Activated T-helper 17 cell treated with anti-CD3 and anti-CD28 coated beads, Interleukin-2, amount 50 U/mL, for 72 hours (primary cell): ENCODE results near the gene SLC47A2. TPM values are rescaled to one million over a fixed set of nuclear protein-coding genes. Genes with fewer than 3 reads are reported as not detected.

Experiments
- ATAC-seq: fragments of 150-1000 bp; cut with Tn5 transposase; replicated peaks from 2 replicates; pipeline ENCODE4 v1.10.0; 2021; ENCODE audit warnings: mild to moderate bottlenecking, moderate library complexity
- H3K27ac Mint-ChIP-seq: one replicate; pipeline ENCODE4 v1.8.0; 2022; ENCODE audit warnings: mixed read lengths
- H3K27me3 Mint-ChIP-seq: one replicate; pipeline ENCODE4 v1.8.0; 2022; ENCODE audit warnings: mixed read lengths
- H3K36me3 Mint-ChIP-seq: one replicate; pipeline ENCODE4 v1.8.0; 2022; ENCODE audit warnings: low read depth, mild to moderate bottlenecking, mixed read lengths
- H3K4me1 Mint-ChIP-seq: one replicate; pipeline ENCODE4 v1.8.0; 2022; ENCODE audit warnings: mixed read lengths
- H3K4me3 Mint-ChIP-seq: one replicate; pipeline ENCODE4 v1.8.0; 2022; ENCODE audit warnings: mild to moderate bottlenecking, mixed read lengths
- H3K9me3 Mint-ChIP-seq: one replicate; pipeline ENCODE4 v1.8.0; 2022; ENCODE audit warnings: mixed read lengths
- total RNA-seq, 2 donors: library from RNA; stranded (reverse); gene quantifications; one replicate each; pipeline ENCODE4 v1.2.3, GENCODE V29; 2022

SLC47A2 gene
- total RNA-seq, 2 donors from 2014 or later = not detected

DNA sequence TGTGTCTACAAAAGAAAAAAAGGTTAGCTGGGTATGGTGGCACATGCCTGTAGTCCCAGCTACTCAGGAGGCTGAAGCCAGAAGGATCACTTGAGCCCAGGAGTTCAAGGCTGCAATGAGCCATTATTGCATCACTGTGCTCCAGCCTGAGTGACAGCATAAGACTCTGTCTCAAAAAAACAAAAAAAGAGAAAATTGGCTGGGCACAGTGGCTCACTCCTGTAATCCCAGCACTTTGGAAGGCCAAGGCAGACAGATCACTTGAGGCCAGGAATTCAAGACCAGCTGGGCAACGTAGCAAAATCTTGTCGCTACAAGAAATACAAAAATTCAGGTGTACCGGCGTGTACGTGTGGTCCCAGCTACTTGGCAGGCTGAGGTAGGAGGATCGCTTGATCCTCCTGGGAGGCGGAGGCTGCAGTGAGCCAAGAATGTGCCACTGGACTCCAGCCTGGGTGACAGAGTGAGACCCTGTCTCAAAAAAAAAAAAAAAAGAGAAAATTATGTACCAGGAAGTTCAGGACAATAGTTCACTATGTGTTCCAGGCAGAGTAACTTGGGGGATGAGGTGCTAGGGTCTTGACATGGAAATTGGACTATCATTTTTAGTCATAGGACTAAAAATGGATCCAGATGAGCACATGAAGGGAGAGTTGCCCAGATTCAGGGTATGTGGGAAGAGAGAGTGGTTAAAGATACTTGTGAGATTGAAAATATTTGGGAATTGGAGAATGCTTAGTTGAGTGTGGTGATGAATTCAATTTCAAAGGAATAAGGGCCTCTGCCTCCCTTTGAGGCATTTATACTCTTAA, 56.8 kb downstream of the SLC47A2 start:
- Mint-ChIP-seq H3K4me3 (no peak overlapping the region), H3K4me1 (peaks cover 6% of the 10 kb centered on the region), H3K27ac (no peak overlapping the region), H3K27me3 (no peaks in the 10 kb centered on the region), H3K36me3 (peaks cover 46% of the 10 kb centered on the region), H3K9me3 (no peaks in the 10 kb centered on the region)
- ATAC-seq = no peak

DNA sequence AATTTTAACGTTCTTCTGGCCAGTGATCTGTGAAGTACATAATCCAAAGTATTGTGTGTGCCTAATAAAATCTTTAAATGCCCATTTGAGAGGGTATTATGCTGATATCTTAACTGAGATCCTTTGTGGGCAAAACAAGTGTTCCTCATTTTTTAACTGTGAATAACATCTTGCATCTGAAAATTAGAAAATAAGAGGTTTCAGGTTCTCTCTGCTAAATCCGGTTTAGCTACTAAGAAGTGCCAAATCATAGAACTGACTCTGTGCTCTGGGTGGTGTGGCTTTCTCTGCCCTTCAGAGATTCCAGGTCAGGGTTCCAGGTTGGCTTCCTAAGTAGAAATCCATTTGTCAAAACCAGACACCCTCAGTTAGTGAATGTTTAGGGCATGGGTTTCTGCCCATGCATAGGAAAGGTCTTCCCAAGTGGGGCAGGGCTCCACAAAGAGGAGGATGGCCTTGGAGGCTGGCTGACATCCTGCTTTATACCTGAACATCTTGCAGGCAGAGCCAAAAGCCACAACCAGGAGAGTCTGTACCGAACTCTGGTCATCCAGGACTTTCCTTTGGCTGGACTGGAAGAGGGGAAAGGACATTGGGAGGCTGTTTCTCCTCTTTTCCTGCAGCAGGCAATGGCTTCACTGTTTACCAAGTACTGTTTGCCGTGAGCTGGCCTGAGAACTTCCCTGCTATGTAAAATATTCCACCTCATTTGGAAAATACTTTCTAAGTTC, 59.4 kb downstream of the SLC47A2 start:
- Mint-ChIP-seq H3K4me1 (peaks cover 6% of the 10 kb centered on the region), H3K4me3 (no peak overlapping the region), H3K36me3 (peaks cover 50% of the 10 kb centered on the region)

DNA sequence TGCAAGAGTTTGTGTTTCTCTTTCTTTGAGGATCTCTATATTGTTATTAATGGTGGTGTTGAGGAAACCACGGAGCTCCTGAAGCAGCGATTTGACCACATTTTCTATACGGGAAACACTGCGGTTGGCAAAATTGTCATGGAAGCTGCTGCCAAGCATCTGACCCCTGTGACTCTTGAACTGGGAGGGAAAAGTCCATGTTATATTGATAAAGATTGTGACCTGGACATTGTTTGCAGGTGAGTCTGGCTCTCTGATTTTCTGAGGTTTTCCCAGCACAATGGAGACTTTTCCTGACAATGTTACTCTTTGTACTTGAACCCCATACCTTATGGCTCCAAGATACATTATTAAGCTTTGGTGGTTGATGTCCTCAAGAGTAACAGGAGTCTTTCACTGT, 60.0 kb downstream of the SLC47A2 start:
- Mint-ChIP-seq H3K4me3 (no peak overlapping the region), H3K27ac (no peak overlapping the region), H3K9me3 (no peaks in the 10 kb centered on the region), H3K4me1 (peaks cover 6% of the 10 kb centered on the region), H3K27me3 (no peaks in the 10 kb centered on the region), H3K36me3 (peaks cover 54% of the 10 kb centered on the region)
- ATAC-seq = no peak

More for the DNA sequence above, 59.4 kb downstream of the SLC47A2 start:
- no peak for ATAC-seq
- H3K9me3 Mint-ChIP-seq = no peaks in the 10 kb centered on the region
- no peak overlapping the region for H3K27ac Mint-ChIP-seq
- H3K27me3 Mint-ChIP-seq = no peaks in the 10 kb centered on the region

GRCh38 chr17:19654896-19655295, 61.5 kb downstream of the SLC47A2 start:
- no peak for ATAC-seq
- Mint-ChIP-seq H3K4me1 (peaks cover 6% of the 10 kb centered on the region), H3K27ac (no peak overlapping the region), H3K36me3 (peaks cover 47% of the 10 kb centered on the region), H3K9me3 (no peaks in the 10 kb centered on the region), H3K4me3 (no peak overlapping the region), H3K27me3 (no peaks in the 10 kb centered on the region)

DNA sequence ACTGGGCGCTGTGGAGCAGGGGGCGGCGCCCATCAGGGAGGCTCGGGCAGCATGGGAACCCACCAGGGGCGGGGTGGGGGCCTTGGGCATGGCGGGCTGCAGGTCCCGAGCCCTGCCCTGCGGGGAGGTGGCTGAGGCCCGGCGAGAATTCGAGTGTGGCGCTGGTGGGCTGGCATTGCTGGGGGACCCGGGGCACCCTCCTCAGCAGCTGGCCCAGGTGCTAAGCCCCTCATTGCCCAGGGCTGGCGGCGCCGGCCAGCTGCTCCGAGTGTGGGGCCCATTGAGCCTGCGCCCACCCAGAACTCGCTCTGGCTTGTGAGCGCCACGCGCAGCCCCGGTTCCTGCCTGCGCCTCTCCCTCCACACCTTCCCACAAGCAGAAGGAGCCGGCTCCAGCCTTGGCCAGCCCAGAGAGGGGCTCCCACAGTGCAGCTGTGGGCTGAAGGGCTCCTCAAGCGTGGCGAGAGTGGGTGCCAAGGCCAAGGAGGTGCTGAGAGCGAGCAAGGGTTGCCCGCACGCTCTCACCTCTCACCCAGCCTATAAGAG, 62.0 kb downstream of the SLC47A2 start:
- no peak for ATAC-seq
- no peak overlapping the region for H3K27ac Mint-ChIP-seq
- peaks cover 9% of the 10 kb centered on the region for H3K4me1 Mint-ChIP-seq
- H3K9me3 Mint-ChIP-seq = no peaks in the 10 kb centered on the region
- no peak overlapping the region for H3K4me3 Mint-ChIP-seq
- peaks cover 47% of the 10 kb centered on the region for H3K36me3 Mint-ChIP-seq
- no peaks in the 10 kb centered on the region for H3K27me3 Mint-ChIP-seq

DNA sequence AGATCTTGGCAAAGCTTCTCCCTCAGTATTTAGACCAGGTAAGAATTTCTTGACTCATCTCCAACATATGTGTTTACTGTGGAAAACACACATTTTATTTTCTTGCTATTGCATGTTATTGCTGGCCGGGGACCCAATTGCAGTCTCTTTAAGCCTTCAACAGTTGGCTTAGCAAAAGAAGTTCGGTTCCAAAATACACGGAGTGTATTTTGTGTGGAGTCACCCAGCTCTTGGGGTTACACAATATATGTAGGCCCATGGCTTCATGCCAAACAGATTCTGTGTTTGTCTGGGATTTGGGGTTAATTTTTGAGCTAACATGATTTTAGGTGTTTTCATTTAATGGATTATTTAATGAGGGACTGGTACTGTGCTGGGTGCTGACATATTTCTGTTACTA, 63.8 kb downstream of the SLC47A2 start:
- Mint-ChIP-seq H3K27ac (no peak overlapping the region), H3K9me3 (no peaks in the 10 kb centered on the region), H3K4me1 (peaks cover 14% of the 10 kb centered on the region), H3K36me3 (peaks cover 47% of the 10 kb centered on the region), H3K27me3 (no peaks in the 10 kb centered on the region), H3K4me3 (no peak overlapping the region)
- no peak for ATAC-seq

DNA sequence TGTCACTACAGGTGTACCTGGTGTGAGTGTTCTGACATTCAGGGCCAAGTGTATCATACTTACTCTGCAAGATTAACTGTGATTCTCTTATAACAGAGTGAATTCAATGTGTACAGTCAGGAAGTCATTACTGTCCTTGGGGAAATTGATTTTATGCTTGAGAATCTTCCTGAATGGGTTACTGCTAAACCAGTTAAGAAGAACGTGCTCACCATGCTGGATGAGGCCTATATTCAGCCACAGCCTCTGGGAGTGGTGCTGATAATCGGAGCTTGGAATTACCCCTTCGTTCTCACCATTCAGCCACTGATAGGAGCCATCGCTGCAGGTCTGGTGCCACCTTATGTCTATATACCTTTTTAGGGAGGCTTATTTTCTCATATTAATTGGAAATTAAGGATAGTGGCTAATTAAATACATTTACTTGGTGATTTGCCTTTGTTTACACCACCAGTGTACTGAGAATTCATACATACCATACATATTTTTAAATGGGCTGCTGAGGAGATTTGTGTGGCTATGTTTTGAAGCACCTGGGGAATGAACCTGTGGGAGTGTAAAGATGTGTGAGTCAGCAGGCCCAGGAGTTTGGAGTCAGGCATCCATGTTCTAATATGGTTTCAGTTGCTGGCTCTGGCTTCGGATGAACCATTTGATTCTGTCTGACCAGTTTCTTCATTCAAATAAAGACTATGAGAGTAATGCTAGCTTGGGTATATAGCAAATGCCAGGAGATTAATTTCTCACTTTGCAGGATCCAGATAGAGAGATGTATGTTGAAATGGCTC, 64.7 kb downstream of the SLC47A2 start:
- Mint-ChIP-seq H3K27me3 (no peaks in the 10 kb centered on the region), H3K4me1 (peaks cover 22% of the 10 kb centered on the region), H3K36me3 (peaks cover 41% of the 10 kb centered on the region), H3K27ac (no peak overlapping the region), H3K9me3 (no peaks in the 10 kb centered on the region), H3K4me3 (no peak overlapping the region)
- no peak for ATAC-seq

- no peak for ATAC-seq
- H3K4me3 Mint-ChIP-seq = peak overlapping the region; percentile 97
- no peaks in the 10 kb centered on the region for H3K27me3 Mint-ChIP-seq
- H3K4me1 Mint-ChIP-seq = peaks cover 24% of the 10 kb centered on the region
- H3K27ac Mint-ChIP-seq = no peak overlapping the region
- H3K36me3 Mint-ChIP-seq = peaks cover 33% of the 10 kb centered on the region
- no peaks in the 10 kb centered on the region for H3K9me3 Mint-ChIP-seq
Observed at GRCh38 chr17:19650826-19651225, 65.6 kb downstream of the SLC47A2 start.

GRCh38 chr17:19649274-19649541, 67.2 kb downstream of the SLC47A2 start:
- Mint-ChIP-seq H3K36me3 (peaks cover 22% of the 10 kb centered on the region), H3K4me3 (peak overlapping the region; percentile 97), H3K9me3 (no peaks in the 10 kb centered on the region), H3K27me3 (no peaks in the 10 kb centered on the region), H3K27ac (peak overlapping the region; percentile 51), H3K4me1 (peaks cover 19% of the 10 kb centered on the region)
- ATAC-seq = no peak

GRCh38 chr17:19648475-19649273, 67.7 kb downstream of the SLC47A2 start, which contains the start of gene ALDH3A2:
ALDH3A2 (plus strand) TSS chr17:19648751; CDS start chr17:19648972, 221 bp downstream.
- ATAC-seq = peak; percentile 97
- Mint-ChIP-seq H3K4me3 (peak within 1 kb of the TSS; percentile 97), H3K27ac (peak within 1 kb of the TSS; percentile 89), H3K36me3 (peaks cover 19% of the 10 kb centered on the region), H3K4me1 (peaks cover 19% of the 10 kb centered on the region), H3K9me3 (no peaks in the 10 kb centered on the region), H3K27me3 (no peaks in the 10 kb centered on the region)

DNA sequence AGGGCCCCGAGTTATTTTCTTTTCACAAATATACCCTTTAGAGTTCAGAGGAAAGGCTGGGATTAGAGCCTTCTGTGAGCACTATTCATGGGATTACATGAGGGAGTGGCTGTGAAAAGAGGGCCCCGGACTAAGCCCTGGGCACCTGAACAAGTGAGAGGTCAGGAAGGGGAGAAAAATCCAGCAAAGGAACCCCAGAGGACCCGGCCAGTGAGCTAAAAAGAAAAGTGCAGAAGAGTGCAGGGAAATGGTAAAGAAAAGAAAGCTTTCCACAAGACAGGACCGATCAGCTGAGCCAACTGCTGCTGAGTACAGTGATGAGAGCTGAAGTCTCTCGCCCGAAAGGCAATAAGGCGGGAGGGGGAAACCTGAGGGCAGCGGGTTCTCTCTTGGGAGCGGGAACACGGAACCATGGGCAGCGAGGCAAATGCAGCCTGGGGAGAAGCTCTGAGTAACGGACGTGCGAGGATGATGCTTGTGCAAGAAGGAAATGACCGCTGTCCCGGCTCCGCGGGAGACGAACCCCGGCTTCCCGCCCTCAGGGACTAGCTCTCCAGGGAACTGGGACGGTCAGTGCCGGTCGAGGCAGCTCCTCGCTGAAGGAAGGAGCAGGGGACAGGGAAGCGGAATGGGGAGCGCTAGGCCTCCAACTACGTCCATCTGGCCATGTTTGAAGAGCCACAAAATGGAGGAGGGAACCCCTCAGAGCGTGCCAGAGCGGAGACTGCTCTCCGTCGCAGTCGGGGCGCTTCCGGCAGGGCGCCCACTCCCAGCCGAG, 68.5 kb downstream of the SLC47A2 start:
- H3K27me3 Mint-ChIP-seq = no peaks in the 10 kb centered on the region
- peak overlapping the region; percentile 97 for H3K4me3 Mint-ChIP-seq
- H3K9me3 Mint-ChIP-seq = no peaks in the 10 kb centered on the region
- peaks cover 11% of the 10 kb centered on the region for H3K36me3 Mint-ChIP-seq
- peak; percentile 57 for ATAC-seq
- peak overlapping the region; percentile 89 for H3K27ac Mint-ChIP-seq
- H3K4me1 Mint-ChIP-seq = peaks cover 19% of the 10 kb centered on the region

GRCh38 chr17:19646788-19647696, 69.3 kb downstream of the SLC47A2 start:
- Mint-ChIP-seq H3K9me3 (no peaks in the 10 kb centered on the region), H3K36me3 (peaks cover 3% of the 10 kb centered on the region), H3K27ac (peak overlapping the region; percentile 89), H3K4me3 (peak overlapping the region; percentile 97), H3K4me1 (peaks cover 25% of the 10 kb centered on the region), H3K27me3 (no peaks in the 10 kb centered on the region)
- ATAC-seq = no peak
